Measurements from ENCODE around the gene TMEM121. TPM values are rescaled to one million over a fixed set of nuclear protein-coding genes. Genes with fewer than 3 reads are reported as not detected.

The TMEM121 gene
- 1 to 10 TPM; 1.8 to 6.7 (median 4.0) TPM for total RNA-seq
- total RNA-seq (2013): 0.61 TPM
- 0.17 to 14.3 (median 3.1) reads per million in 29 experiments for total RNA-seq

DNA sequence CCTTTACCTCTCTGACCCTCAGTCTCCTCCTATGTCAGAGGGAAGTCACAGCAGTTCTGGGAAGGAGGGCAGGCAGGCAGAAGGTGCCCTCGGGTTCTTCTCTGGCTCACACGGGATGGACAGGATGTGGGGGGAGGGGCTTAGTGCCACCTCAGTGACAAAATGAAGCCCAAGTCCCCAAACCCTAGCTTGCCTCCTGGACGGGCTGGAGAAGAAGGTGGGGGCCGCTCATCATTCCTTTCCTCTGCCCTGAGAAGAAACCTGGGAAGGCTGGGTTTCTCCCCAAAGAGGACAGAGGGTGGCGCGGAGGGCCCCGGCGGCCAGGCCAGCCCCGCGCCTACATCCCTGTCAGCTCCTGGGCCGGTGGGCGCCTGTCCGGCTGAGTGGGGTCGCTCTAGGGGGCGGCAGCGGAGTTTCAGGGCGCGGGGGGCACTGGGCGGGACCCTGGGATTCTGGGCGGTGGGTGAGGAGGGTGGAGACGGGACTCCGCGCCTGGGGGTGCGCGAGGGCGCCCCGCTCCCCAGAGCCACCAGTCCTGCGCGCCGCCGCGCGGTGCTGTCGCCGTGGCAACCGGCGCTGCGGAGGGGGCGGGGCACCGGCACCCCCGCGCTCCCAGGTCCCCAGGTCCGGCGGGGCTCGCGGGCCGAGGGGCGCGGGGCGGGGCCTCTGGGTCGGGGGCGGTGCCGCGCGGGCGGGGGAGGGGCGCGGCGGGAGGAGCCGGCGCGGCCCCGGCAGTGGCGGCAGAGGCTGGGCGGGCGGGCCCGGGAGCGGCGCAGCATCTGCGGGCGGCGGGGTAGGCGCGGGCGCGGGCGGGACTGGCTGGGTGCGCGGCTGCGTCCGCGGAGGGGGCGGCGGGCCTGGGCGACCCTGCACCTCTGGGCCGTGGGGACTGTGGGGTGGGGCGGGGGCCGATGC, at the start of gene TMEM121:
TSS of gene TMEM121 (plus strand) at position 723 of the 915 bp plus-strand sequence. CDS start 2,252 bp downstream, outside the sequence.
- H3K4me3 Mint-ChIP-seq: peak within 1 kb of the TSS; percentile 61 to 83 (median 70)
- ChIA-PET CTCF (no interaction called here), POLR2A (no interaction called here)
- H3K36me3 Mint-ChIP-seq: no peaks in the 10 kb centered on the region
- peaks cover 10 to 27% (median 15%) of the 10 kb centered on the region in 3 donors for H3K4me1 Mint-ChIP-seq
- Histone ChIP-seq H3K4me3 (ENCODE audit: control insufficient read depth in 1 of 2, extremely low read depth in 1 of 2, low read length in 1 of 2) (peak within 1 kb of the TSS; percentile 31 to 51), H3K27me3 (replicated peaks in 1 of 2; ENCODE audit: control insufficient read depth in 2 of 2, extremely low read depth in 1 of 2, insufficient read depth in 2 of 2, low read length in 1 of 2) (peaks cover 0 to 50% of the 10 kb centered on the region in 2 experiments), H3K4me1 (ENCODE audit: control insufficient read depth in 1 of 2, extremely low read depth in 1 of 2, insufficient read depth in 2 of 2, low read length in 2 of 2) (peaks cover 16 to 45% of the 10 kb centered on the region in 2 experiments), H3K9me3 (no peaks in the 10 kb centered on the region), H3K36me3 (ENCODE audit: control insufficient read depth in 2 of 2, extremely low read depth in 1 of 2, insufficient read depth in 1 of 2, low read length in 1 of 2) (no peaks in the 10 kb centered on the region), H3K27ac (ENCODE audit: low read length) (no peak within 1 kb of the TSS)
- peaks cover 5 to 10% of the 10 kb centered on the region in 2 donors for H3K27me3 Mint-ChIP-seq
- ATAC-seq (replicated peaks in 1 of 4) (peak; percentile 15 to 38 (median 22)), DNase-seq (peak in 7 of 35 experiments; percentile 18 to 59 (median 33))
- no peaks in the 10 kb centered on the region for H3K9me3 Mint-ChIP-seq
- H3K27ac Mint-ChIP-seq: peak within 1 kb of the TSS in 1 of 2 donors; percentile 43
- 2% methylated on average over 74 of the region's 88 CpGs for WGBS (ENCODE audit: insufficient coverage)

DNA sequence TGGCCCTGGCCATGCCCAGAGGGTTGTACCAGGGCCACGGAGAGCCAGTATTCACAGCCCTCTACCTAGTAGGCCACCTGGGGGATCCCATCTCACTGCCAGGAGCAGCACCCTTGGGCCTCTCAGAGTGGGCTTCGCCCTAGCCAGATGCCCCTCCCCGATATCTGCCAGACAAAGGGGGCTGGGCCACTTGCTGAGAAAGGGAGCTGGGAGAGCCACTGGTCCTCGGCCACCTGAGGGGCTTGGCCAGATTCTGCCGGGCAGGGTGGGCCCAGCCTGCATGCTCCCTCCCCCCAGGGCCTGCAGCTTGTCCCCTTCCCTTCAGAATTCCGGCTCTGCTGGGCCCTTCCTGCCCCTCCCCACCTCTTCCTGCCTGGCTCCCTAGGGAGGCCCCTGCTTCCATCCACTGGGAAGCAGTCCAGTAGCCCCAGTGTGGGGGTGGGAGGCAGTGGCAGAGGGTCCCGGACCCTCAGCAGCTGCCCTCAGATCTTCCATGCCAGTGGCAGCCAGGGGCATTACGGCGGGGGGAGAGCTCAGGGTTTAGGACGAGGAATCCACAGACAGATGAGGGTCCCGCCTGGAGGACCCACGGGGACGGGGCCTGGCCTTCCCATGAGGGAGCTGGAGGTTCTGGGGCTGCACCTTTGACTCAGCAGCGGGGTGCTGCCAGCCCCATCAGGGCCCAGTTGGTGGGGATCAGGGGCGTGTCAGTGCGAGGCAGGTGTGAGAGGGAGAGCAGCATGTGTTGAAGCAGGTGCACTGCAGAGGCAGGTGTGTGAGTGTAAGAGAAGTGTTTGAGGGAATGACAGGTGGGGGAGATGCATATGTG, 49.3 kb upstream of the TMEM121 start:
- POLR2A ChIA-PET: no interaction called here
- peak overlapping the region; percentile 12 for H3K27ac ChIP-seq (ENCODE audit: low read length)
- H3K4me3 Mint-ChIP-seq: peak overlapping the region in 2 of 3 donors; percentile 24 to 75

DNA sequence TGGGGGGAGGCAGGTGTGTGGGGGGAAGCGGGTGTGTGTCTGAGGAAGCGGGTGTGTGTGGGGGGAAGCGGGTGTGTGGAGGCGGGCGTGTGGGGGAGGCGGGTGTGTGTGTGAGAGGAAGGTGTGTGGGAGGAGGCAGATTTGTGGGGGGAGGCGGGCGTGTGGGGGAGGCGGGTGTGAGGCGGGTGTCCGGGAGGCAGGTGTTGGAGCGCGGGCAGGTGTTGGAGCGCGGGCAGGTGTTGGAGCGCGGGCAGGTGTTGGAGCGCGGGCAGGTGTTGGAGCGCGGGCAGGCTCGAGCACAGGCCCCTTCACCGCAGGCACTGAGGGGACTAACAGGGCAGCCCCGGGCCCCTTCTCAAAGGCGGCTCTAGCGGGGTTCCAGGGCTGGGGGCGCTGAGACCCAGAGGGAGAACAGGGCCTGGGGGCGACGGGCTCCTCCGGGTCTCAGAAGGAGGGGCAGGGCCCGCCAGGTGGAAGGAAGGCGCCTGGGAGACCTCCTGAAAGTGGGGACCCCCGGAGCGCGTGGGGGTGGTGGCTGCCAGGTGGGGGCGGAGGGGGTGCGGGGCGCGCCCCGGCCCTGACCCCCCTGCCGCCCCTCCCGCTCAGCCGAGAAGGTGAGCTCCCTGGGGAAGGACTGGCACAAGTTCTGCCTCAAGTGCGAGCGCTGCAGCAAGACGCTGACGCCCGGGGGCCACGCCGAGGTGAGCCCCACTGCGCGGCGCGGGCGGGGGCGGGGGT, 48.6 kb upstream of the TMEM121 start:
- Histone ChIP-seq H3K27me3 (replicated peaks in 1 of 2; ENCODE audit: control insufficient read depth in 2 of 2, extremely low read depth in 1 of 2, insufficient read depth in 2 of 2, low read length in 1 of 2) (peaks cover 0 to 45% of the 10 kb centered on the region in 2 experiments), H3K9me3 (no peaks in the 10 kb centered on the region), H3K36me3 (ENCODE audit: control insufficient read depth in 2 of 2, extremely low read depth in 1 of 2, insufficient read depth in 1 of 2, low read length in 1 of 2) (no peaks in the 10 kb centered on the region), H3K27ac (ENCODE audit: low read length) (peak overlapping the region; percentile 54), H3K4me1 (ENCODE audit: control insufficient read depth in 1 of 2, extremely low read depth in 1 of 2, insufficient read depth in 2 of 2, low read length in 2 of 2) (peaks cover 32 to 93% of the 10 kb centered on the region in 2 experiments), H3K4me3 (ENCODE audit: control insufficient read depth in 1 of 2, extremely low read depth in 1 of 2, low read length in 1 of 2) (no peak overlapping the region)
- 8% methylated on average over 39 of the region's 56 CpGs for WGBS (ENCODE audit: insufficient coverage)
- H3K9me3 Mint-ChIP-seq: no peaks in the 10 kb centered on the region
- peaks cover 0 to 3% of the 10 kb centered on the region in 2 donors for H3K27me3 Mint-ChIP-seq
- peak overlapping the region in 1 of 3 donors; percentile 75 for H3K4me3 Mint-ChIP-seq
- DNase-seq: peak in 33 of 35 experiments; percentile 43 to 88 (median 78)
- H3K27ac Mint-ChIP-seq: peak overlapping the region; percentile 16 to 61
- POLR2A ChIA-PET: no interaction called here
- H3K4me1 Mint-ChIP-seq: peaks cover 35 to 48% (median 40%) of the 10 kb centered on the region in 3 donors
- ATAC-seq (replicated peaks in 1 of 4): peak in 2 of 4 experiments; percentile 10 to 11
- CTCF ChIA-PET: interaction anchor here in 1 of 2 donors (1.7 kb wide), 1 partner anchor 12 kb away, joined by 7 read pairs; no protein-coding TSS in a partner anchor
- H3K36me3 Mint-ChIP-seq: no peaks in the 10 kb centered on the region

More for the DNA sequence above, 49.3 kb upstream of the TMEM121 start:
- 53% methylated on average over 11 of the region's 16 CpGs for WGBS (ENCODE audit: insufficient coverage)
- H3K9me3 ChIP-seq: no peaks in the 10 kb centered on the region
- peaks cover 26 to 89% of the 10 kb centered on the region in 2 experiments for H3K4me1 ChIP-seq (ENCODE audit: control insufficient read depth in 1 of 2, extremely low read depth in 1 of 2, insufficient read depth in 2 of 2, low read length in 2 of 2)
- Mint-ChIP-seq H3K27ac (peak overlapping the region; percentile 61 to 66), H3K36me3 (no peaks in the 10 kb centered on the region), H3K9me3 (no peaks in the 10 kb centered on the region), H3K4me1 (peaks cover 29 to 40% (median 33%) of the 10 kb centered on the region in 3 donors), H3K27me3 (peaks cover 0 to 3% of the 10 kb centered on the region in 2 donors)
- no peaks in the 10 kb centered on the region for H3K36me3 ChIP-seq (ENCODE audit: control insufficient read depth in 2 of 2, extremely low read depth in 1 of 2, insufficient read depth in 1 of 2, low read length in 1 of 2)
- CTCF ChIA-PET: interaction anchor here in 1 of 2 donors (1.7 kb wide), 1 partner anchor 12 kb away, joined by 7 read pairs; no protein-coding TSS in a partner anchor
- H3K4me3 ChIP-seq (ENCODE audit: control insufficient read depth in 1 of 2, extremely low read depth in 1 of 2, low read length in 1 of 2): no peak overlapping the region
- H3K27me3 ChIP-seq (replicated peaks in 1 of 2; ENCODE audit: control insufficient read depth in 2 of 2, extremely low read depth in 1 of 2, insufficient read depth in 2 of 2, low read length in 1 of 2): peaks cover 0 to 52% of the 10 kb centered on the region in 2 experiments
- ATAC-seq (replicated peaks in 1 of 4) (no peak), DNase-seq (peak in 2 of 35 experiments; percentile 11 to 25)

DNA sequence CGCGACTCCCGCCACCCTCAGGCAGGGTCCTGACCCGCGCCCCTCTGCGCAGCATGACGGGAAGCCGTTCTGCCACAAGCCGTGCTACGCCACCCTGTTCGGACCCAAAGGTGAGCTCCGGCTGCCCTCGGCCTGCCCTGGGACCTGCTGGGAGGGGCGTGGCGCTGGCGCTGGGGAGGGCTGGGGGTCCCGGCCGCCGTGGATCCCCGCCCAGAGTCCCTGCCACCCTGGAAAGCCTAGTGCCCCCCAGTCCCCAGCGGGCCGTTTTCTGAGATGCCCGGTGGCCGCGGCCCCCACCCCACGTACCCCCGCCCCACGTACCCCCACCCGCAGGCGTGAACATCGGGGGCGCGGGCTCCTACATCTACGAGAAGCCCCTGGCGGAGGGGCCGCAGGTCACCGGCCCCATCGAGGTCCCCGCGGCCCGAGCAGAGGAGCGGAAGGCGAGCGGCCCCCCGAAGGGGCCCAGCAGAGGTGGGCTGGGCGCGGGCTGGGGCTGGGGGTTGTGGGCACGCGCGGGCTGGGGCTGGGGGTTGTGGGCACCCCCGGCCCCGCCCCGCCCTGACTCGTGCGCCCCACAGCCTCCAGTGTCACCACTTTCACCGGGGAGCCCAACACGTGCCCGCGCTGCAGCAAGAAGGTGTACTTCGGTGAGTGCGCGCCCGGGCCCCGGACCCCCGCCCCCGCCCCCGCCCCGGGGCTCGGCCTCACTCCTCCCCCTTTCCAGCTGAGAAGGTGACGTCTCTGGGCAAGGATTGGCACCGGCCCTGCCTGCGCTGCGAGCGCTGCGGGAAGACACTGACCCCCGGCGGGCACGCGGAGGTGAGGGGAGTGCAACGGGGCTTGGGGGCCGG, 47.8 kb upstream of the TMEM121 start:
- DNase-seq: peak in 24 of 35 experiments; percentile 13 to 67 (median 48)
- peak overlapping the region in 1 of 3 donors; percentile 79 for H3K4me3 Mint-ChIP-seq
- H3K27me3 Mint-ChIP-seq: peaks cover 0 to 3% of the 10 kb centered on the region in 2 donors
- no peaks in the 10 kb centered on the region for H3K36me3 Mint-ChIP-seq
- ATAC-seq (replicated peaks in 1 of 4): no peak
- CTCF ChIA-PET: interaction anchor here (0.6 to 1.7 kb wide), 4 partner anchors 11 to 233 kb away, joined by 3 to 7 read pairs (median 4); no protein-coding TSS in a partner anchor
- Histone ChIP-seq H3K4me1 (ENCODE audit: control insufficient read depth in 1 of 2, extremely low read depth in 1 of 2, insufficient read depth in 2 of 2, low read length in 2 of 2) (peaks cover 31 to 93% of the 10 kb centered on the region in 2 experiments), H3K4me3 (ENCODE audit: control insufficient read depth in 1 of 2, extremely low read depth in 1 of 2, low read length in 1 of 2) (no peak overlapping the region), H3K36me3 (ENCODE audit: control insufficient read depth in 2 of 2, extremely low read depth in 1 of 2, insufficient read depth in 1 of 2, low read length in 1 of 2) (no peaks in the 10 kb centered on the region), H3K9me3 (no peaks in the 10 kb centered on the region), H3K27ac (ENCODE audit: low read length) (no peak overlapping the region), H3K27me3 (replicated peaks in 1 of 2; ENCODE audit: control insufficient read depth in 2 of 2, extremely low read depth in 1 of 2, insufficient read depth in 2 of 2, low read length in 1 of 2) (peaks cover 0 to 37% of the 10 kb centered on the region in 2 experiments)
- POLR2A ChIA-PET: no interaction called here
- no peaks in the 10 kb centered on the region for H3K9me3 Mint-ChIP-seq
- peaks cover 35 to 53% (median 43%) of the 10 kb centered on the region in 3 donors for H3K4me1 Mint-ChIP-seq
- no peak overlapping the region for H3K27ac Mint-ChIP-seq
- 38% methylated on average over 46 of the region's 81 CpGs for WGBS (ENCODE audit: insufficient coverage)

DNA sequence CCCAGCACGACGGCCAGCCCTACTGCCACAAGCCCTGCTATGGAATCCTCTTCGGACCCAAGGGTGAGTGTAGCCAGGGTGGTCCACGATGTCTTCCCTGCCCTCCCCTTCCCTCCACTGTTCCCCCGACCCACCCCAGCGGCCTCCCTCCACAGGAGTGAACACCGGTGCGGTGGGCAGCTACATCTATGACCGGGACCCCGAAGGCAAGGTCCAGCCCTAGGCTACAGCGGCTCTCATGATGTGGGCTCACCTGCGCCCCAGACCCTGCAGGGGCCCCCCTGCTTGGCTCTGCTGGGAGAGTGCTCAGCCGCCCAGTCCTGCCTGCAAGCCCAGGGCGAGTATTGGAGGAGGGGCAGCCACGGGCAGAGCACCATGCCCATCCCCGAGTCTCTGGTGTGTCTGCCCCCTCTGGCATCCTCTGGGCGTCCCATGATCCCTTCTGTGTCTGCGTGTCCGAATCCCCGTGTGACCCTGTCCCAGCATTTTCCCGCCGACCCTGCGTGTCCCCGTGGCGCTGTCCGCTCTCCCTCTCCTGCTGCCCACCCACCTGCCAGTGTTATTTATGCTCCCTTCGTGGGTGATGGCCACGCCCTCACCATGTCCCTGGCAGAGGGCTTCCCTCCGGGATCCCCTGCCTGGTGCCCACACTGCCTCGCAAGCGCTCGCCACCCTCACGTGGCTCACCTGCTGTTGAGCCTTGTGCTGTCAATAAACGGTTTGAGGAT, 46.8 kb upstream of the TMEM121 start:
- Mint-ChIP-seq H3K4me1 (peaks cover 42 to 58% (median 51%) of the 10 kb centered on the region in 3 donors), H3K9me3 (no peaks in the 10 kb centered on the region), H3K4me3 (peak overlapping the region in 2 of 3 donors; percentile 45 to 79), H3K27ac (peak overlapping the region; percentile 70 to 77), H3K36me3 (no peaks in the 10 kb centered on the region), H3K27me3 (peaks cover 0 to 3% of the 10 kb centered on the region in 2 donors)
- no peak overlapping the region for H3K4me3 ChIP-seq (ENCODE audit: control insufficient read depth in 1 of 2, extremely low read depth in 1 of 2, low read length in 1 of 2)
- H3K27me3 ChIP-seq (replicated peaks in 1 of 2; ENCODE audit: control insufficient read depth in 2 of 2, extremely low read depth in 1 of 2, insufficient read depth in 2 of 2, low read length in 1 of 2): peaks cover 0 to 31% of the 10 kb centered on the region in 2 experiments
- no peak overlapping the region for H3K27ac ChIP-seq (ENCODE audit: low read length)
- H3K9me3 ChIP-seq: no peaks in the 10 kb centered on the region
- ATAC-seq (replicated peaks in 1 of 4): no peak
- peak in 4 of 35 experiments; percentile 18 to 53 (median 26) for DNase-seq
- H3K4me1 ChIP-seq (ENCODE audit: control insufficient read depth in 1 of 2, extremely low read depth in 1 of 2, insufficient read depth in 2 of 2, low read length in 2 of 2): peaks cover 35 to 97% of the 10 kb centered on the region in 2 experiments
- CTCF ChIA-PET: interaction anchor here in 1 of 2 donors (0.6 to 1.4 kb wide), 3 partner anchors 10 to 234 kb away, joined by 3 to 5 read pairs (median 3); no protein-coding TSS in a partner anchor
- POLR2A ChIA-PET: no interaction called here
- H3K36me3 ChIP-seq (ENCODE audit: control insufficient read depth in 2 of 2, extremely low read depth in 1 of 2, insufficient read depth in 1 of 2, low read length in 1 of 2): no peaks in the 10 kb centered on the region
- 49% methylated on average over 31 of the region's 34 CpGs for WGBS (ENCODE audit: insufficient coverage)

Measured in T-cell (primary cell).